Keratinocyte (primary cell): ENCODE results near the gene HCFC1R1. TPM values are rescaled to one million over a fixed set of nuclear protein-coding genes. Genes with fewer than 3 reads are reported as not detected.

ENCODE experiments used
- DNase-seq: peaks from one replicate; pipeline ENCODE4 v3.0.0-alpha.2; 2011; ENCODE audit warnings: low read depth, missing footprints, low spot score
- FAIRE-seq: peaks from 2 replicates; lab custom pipeline; 2011; peaks lifted over from hg19 to GRCh38; lab: Jason Lieb, UNC
- H2AFZ ChIP-seq: 2 replicates; pipeline ENCODE4 v1.6.0; 2012; ENCODE audit warnings: low read length, control low read depth, inconsistent platforms; ENCODE audit not compliant: control insufficient read depth
- H3K27ac ChIP-seq: 2 replicates; pipeline ENCODE4 v1.5.1; 2011; ENCODE audit warnings: low read length; ENCODE audit not compliant: control insufficient read depth, insufficient read depth
- H3K27me3 ChIP-seq: 3 replicates; pipeline ENCODE4 v1.6.0; 2011; ENCODE audit warnings: low read length; ENCODE audit not compliant: control insufficient read depth, insufficient read depth; ENCODE audit errors: extremely low read depth
- H3K36me3 ChIP-seq, 2 experiments: 2 replicates in 1 of 2; 3 replicates in 1 of 2; pipeline ENCODE4 v1.5.1; 2011; ENCODE audit warnings: low read length in 2 of 2, mild to moderate bottlenecking in 1 of 2; ENCODE audit not compliant: control insufficient read depth in 2 of 2, insufficient read depth in 2 of 2; ENCODE audit errors: extremely low read depth in 1 of 2
- H3K4me1 ChIP-seq: 3 replicates; pipeline ENCODE4 v1.5.1; 2011; ENCODE audit warnings: low read length; ENCODE audit not compliant: control insufficient read depth, insufficient read depth; ENCODE audit errors: extremely low read depth
- H3K4me2 ChIP-seq: 3 replicates; pipeline ENCODE4 v1.6.0; 2011; ENCODE audit warnings: low read depth, low read length; ENCODE audit not compliant: control insufficient read depth, insufficient read depth; ENCODE audit errors: extremely low read depth
- H3K4me3 ChIP-seq, 3 experiments: fragments of 200-600 bp in 1 of 3; sonication (generic) in 1 of 3; 2 replicates in 2 of 3; 3 replicates in 1 of 3; pipeline ENCODE4 v1.5.1; 2011 to 2016; ENCODE audit warnings: low read length in 3 of 3, mild to moderate bottlenecking in 3 of 3, control low read depth in 2 of 3, inconsistent platforms in 1 of 3, low read depth in 1 of 3, mixed read lengths in 1 of 3, mixed run types in 1 of 3, moderate library complexity in 1 of 3; ENCODE audit not compliant: control insufficient read depth in 2 of 3, insufficient read depth in 2 of 3; ENCODE audit errors: extremely low read depth in 1 of 3
- H3K79me2 ChIP-seq: 2 replicates; pipeline ENCODE4 v1.6.0; 2012; ENCODE audit warnings: low read length; ENCODE audit not compliant: control insufficient read depth, insufficient read depth
- H3K9ac ChIP-seq: 3 replicates; pipeline ENCODE4 v1.6.0; 2011; ENCODE audit warnings: low read length; ENCODE audit not compliant: control insufficient read depth, insufficient read depth; ENCODE audit errors: extremely low read depth
- H3K9me1 ChIP-seq: 3 replicates; pipeline ENCODE4 v1.6.0; 2011; ENCODE audit warnings: low read length; ENCODE audit not compliant: control insufficient read depth, insufficient read depth; ENCODE audit errors: extremely low read depth
- H3K9me3 ChIP-seq: 2 replicates; pipeline ENCODE4 v1.5.1; 2012; ENCODE audit warnings: low read depth, low read length; ENCODE audit not compliant: control insufficient read depth
- H4K20me1 ChIP-seq: 3 replicates; pipeline ENCODE4 v1.6.0; 2011; ENCODE audit warnings: low read length; ENCODE audit not compliant: control insufficient read depth, insufficient read depth; ENCODE audit errors: extremely low read depth
- CTCF ChIP-seq, 3 experiments: IDR thresholded peaks in 1 of 3; conservative IDR thresholded peaks in 1 of 3; optimal IDR thresholded peaks in 1 of 3; 2 replicates in 2 of 3; 3 replicates in 1 of 3; pipeline versions ENCODE3 to v1.5.1; 2011; ENCODE audit warnings: low read length in 3 of 3, mild to moderate bottlenecking in 3 of 3, moderate library complexity in 2 of 3, control low read depth in 1 of 3, inconsistent platforms in 1 of 3; ENCODE audit not compliant: insufficient read depth in 2 of 3; ENCODE audit errors: extremely low read depth in 1 of 3
- EZH2 ChIP-seq: IDR thresholded peaks from one replicate; pipeline ENCODE4 v1.6.1; 2012; ENCODE audit warnings: inconsistent platforms, mild to moderate bottlenecking, low read length, moderate library complexity
- dilution Hi-C: fragments of 300-500 bp; cut with MboI; formaldehyde crosslinking; loops from one replicate; pipeline ENCODE4 v1.7.0; 2020; ENCODE audit warnings: low sequenced_read_pairs; ENCODE audit not compliant: extremely low pct_ligation_motif_present
- polyA plus RNA-seq, 5 experiments: library from polyadenylated mRNA; depleted of rRNA in 3 of 5; stranded (reverse) in 3 of 5; stranded (forward) in 1 of 5; unstranded in 1 of 5; fragments of >200 nt; gene quantifications; 1 replicate in 1 of 5; 2 replicates in 3 of 5; 3 replicates in 1 of 5; pipeline versions ENCODE4 v1.2.1 to v1.2.3, GENCODE V29; 2011 to 2012; ENCODE audit warnings: missing spikeins in 2 of 5, low read depth in 1 of 5, low replicate concordance in 1 of 5

HCFC1R1 gene
- polyA plus RNA-seq, 1 donor (not counting 4 experiments of a cell fraction or from before 2014, with no cell fraction given), result 13.0 TPM

- TF ChIP-seq EZH2, result no peak
- no peak for TF ChIP-seq CTCF (optimal IDR thresholded peaks at IDR 0.05 in 1 of 3, IDR thresholded peaks at IDR 0.05 in 1 of 3, conservative IDR thresholded peaks at IDR 0.05 in 1 of 3; ENCODE audit: extremely low read depth in 1 of 3, insufficient read depth in 2 of 3, low read length in 3 of 3)
- peaks cover 13 to 23% of the 10 kb centered on the region in 2 experiments for H3K36me3 ChIP-seq
- H3K9me3 ChIP-seq, result no peaks in the 10 kb centered on the region
- dilution Hi-C loops, result no loop called here
- H2AFZ ChIP-seq, result no peak overlapping the region
- no peaks in the 10 kb centered on the region for H3K9me1 ChIP-seq
- FAIRE-seq, result no peak
- H3K4me2 ChIP-seq, result no peak overlapping the region
- peaks cover 19% of the 10 kb centered on the region for H3K27me3 ChIP-seq
- peaks cover 24% of the 10 kb centered on the region for H3K4me1 ChIP-seq
- no peak overlapping the region for H3K9ac ChIP-seq
- no peak for DNase-seq
- H3K79me2 ChIP-seq, result no peaks in the 10 kb centered on the region
- H4K20me1 ChIP-seq, result no peaks in the 10 kb centered on the region
- H3K27ac ChIP-seq, result no peak overlapping the region
- no peak overlapping the region for H3K4me3 ChIP-seq
These were observed 3.1 kb upstream of the HCFC1R1 start for GRCh38 chr16:3026609-3027488.

- no peaks in the 10 kb centered on the region for H3K9me3 ChIP-seq
- no peak overlapping the region for H3K4me2 ChIP-seq
- no peak for DNase-seq
- no peak overlapping the region for H2AFZ ChIP-seq
- no peaks in the 10 kb centered on the region for H3K9me1 ChIP-seq
- peaks cover 19% of the 10 kb centered on the region for H3K27me3 ChIP-seq
- FAIRE-seq, result no peak
- no peaks in the 10 kb centered on the region for H4K20me1 ChIP-seq
- dilution Hi-C loops, result no loop called here
- H3K4me3 ChIP-seq, result no peak overlapping the region
- TF ChIP-seq EZH2 (no peak), CTCF (optimal IDR thresholded peaks at IDR 0.05 in 1 of 3, IDR thresholded peaks at IDR 0.05 in 1 of 3, conservative IDR thresholded peaks at IDR 0.05 in 1 of 3; ENCODE audit: extremely low read depth in 1 of 3, insufficient read depth in 2 of 3, low read length in 3 of 3) (no peak)
- no peaks in the 10 kb centered on the region for H3K79me2 ChIP-seq
- peaks cover 24% of the 10 kb centered on the region for H3K4me1 ChIP-seq
- H3K9ac ChIP-seq, result no peak overlapping the region
- H3K36me3 ChIP-seq, result peaks cover 16 to 28% of the 10 kb centered on the region in 2 experiments
- H3K27ac ChIP-seq, result no peak overlapping the region
These were observed 2.2 kb upstream of the HCFC1R1 start for GRCh38 chr16:3026003-3026378.
